Calu3 (cell line): ENCODE results near the gene MRLN. TPM values are rescaled to one million over a fixed set of nuclear protein-coding genes. Genes with fewer than 3 reads are reported as not detected.
"Not testable (repeated sequence)": the region's sequence is repeated elsewhere in the genome, so short reads cannot be mapped to it uniquely, and the experiment has no call there.

ENCODE experiments used
- BruUV-seq: library from RNA; stranded (reverse); fragments of 400-500 nt; replicated peaks from 2 replicates; lab custom pipeline; 2021; lab: Mats Ljungman, UMichigan
- CTCF ChIA-PET: fragments of 300-600 bp; sonication (Branson Sonifier 250); formaldehyde crosslinking; loops from one replicate; lab custom pipeline; 2022; ENCODE audit warnings: antibody characterized with exemption; lab: Charles Lee
- DNase-seq: peaks from one replicate; pipeline ENCODE4 v3.0.0; 2022
- H3K27ac Mint-ChIP-seq: one replicate; pipeline ENCODE4 v1.8.0; 2022; ENCODE audit warnings: mixed read lengths; ENCODE audit not compliant: unreplicated experiment
- H3K27me3 Mint-ChIP-seq: one replicate; pipeline ENCODE4 v1.8.0; 2022; ENCODE audit warnings: mixed read lengths; ENCODE audit not compliant: unreplicated experiment
- H3K36me3 Mint-ChIP-seq: one replicate; pipeline ENCODE4 v1.8.0; 2022; ENCODE audit warnings: mild to moderate bottlenecking, moderate library complexity, mixed read lengths; ENCODE audit not compliant: insufficient read depth, unreplicated experiment
- H3K4me1 Mint-ChIP-seq: one replicate; pipeline ENCODE4 v1.8.0; 2022; ENCODE audit warnings: mild to moderate bottlenecking, low read depth, mixed read lengths; ENCODE audit not compliant: unreplicated experiment
- H3K4me3 Mint-ChIP-seq: one replicate; pipeline ENCODE4 v1.8.0; 2022; ENCODE audit warnings: mild to moderate bottlenecking, low read depth, moderate library complexity, mixed read lengths; ENCODE audit not compliant: unreplicated experiment
- H3K9me3 Mint-ChIP-seq: one replicate; pipeline ENCODE4 v1.8.0; 2022; ENCODE audit warnings: low read depth, mixed read lengths; ENCODE audit not compliant: unreplicated experiment
- intact Hi-C: fragments of 100-400 bp; cut with micrococcal nuclease; formaldehyde crosslinking; loops from one replicate; pipeline ENCODE4 v1.10.0; 2022; ENCODE audit not compliant: unreplicated experiment
- total RNA-seq: library from RNA; stranded (reverse); gene quantifications from 2 replicates; pipeline ENCODE4 v1.2.3, GENCODE V29; 2022
- TF ChIP-seq, protein P1 (sequence below): fragments of 200-600 bp; IDR thresholded peaks from one replicate; pipeline ENCODE4 v1.8.0; 2022; ENCODE audit warnings: antibody characterized with exemption; ENCODE audit not compliant: unreplicated experiment

MRLN gene
- total RNA-seq, 1 experiment from 2014 or later = not detected

DNA sequence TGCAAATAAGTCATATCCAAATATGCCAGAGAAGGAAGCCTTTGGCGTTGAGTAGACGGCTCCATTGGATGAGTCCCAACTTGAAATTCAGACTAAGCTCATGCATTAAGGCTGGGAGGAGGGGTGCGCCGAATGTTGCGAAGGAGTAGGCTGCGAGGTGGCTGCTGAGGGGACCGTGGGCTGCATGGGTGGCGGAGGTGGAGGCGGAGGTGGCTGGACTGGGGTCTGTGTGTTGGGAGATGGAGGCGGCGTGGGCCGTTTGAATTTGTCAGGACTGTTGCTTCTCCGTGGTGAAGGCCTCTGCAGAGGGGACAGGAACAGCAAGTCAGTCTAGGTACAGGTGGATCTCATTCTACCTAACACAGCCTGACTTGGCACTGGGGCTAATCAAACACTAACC lies 39.6 kb upstream of the MRLN start:
- Mint-ChIP-seq H3K4me3 (no peak overlapping the region), H3K27ac (no peak overlapping the region), H3K9me3 (no peaks in the 10 kb centered on the region), H3K27me3 (no peaks in the 10 kb centered on the region), H3K36me3 (peaks cover 42% of the 10 kb centered on the region), H3K4me1 (no peaks in the 10 kb centered on the region)
- intact Hi-C loops = no loop called here
- CTCF ChIA-PET = interaction anchor here (1.8 kb wide), 1 partner anchor 12 kb away, joined by 6 read pairs; no protein-coding TSS in a partner anchor
- DNase-seq = no peak
- BruUV-seq = no TSS peak
- TF ChIP-seq, protein P1, sequence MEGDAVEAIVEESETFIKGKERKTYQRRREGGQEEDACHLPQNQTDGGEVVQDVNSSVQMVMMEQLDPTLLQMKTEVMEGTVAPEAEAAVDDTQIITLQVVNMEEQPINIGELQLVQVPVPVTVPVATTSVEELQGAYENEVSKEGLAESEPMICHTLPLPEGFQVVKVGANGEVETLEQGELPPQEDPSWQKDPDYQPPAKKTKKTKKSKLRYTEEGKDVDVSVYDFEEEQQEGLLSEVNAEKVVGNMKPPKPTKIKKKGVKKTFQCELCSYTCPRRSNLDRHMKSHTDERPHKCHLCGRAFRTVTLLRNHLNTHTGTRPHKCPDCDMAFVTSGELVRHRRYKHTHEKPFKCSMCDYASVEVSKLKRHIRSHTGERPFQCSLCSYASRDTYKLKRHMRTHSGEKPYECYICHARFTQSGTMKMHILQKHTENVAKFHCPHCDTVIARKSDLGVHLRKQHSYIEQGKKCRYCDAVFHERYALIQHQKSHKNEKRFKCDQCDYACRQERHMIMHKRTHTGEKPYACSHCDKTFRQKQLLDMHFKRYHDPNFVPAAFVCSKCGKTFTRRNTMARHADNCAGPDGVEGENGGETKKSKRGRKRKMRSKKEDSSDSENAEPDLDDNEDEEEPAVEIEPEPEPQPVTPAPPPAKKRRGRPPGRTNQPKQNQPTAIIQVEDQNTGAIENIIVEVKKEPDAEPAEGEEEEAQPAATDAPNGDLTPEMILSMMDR = no peak

DNA sequence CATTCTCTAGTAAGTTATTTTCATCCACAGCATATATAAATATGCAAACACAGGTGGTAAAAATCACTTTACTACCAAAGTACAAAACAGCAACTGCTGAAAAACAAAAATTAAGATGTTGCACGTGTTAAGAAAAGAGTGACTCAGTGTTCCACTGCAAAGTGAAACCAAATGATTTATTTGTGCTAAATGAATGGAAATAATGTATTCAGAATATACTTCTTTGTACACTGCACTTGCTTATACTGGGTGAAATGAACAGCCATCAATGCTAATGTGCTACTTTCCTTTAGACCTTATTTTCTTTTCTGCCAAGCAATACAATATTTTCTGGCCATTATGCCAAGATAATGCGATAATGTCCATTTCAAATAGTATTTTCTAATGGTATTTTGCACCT lies 38.3 kb upstream of the MRLN start:
- intact Hi-C loops = no loop called here
- no peak for DNase-seq
- no peak overlapping the region for H3K4me3 Mint-ChIP-seq
- H3K36me3 Mint-ChIP-seq = peaks cover 40% of the 10 kb centered on the region
- H3K27ac Mint-ChIP-seq = no peak overlapping the region
- CTCF ChIA-PET = no interaction called here
- TF ChIP-seq, protein P1 = no peak
- H3K27me3 Mint-ChIP-seq = no peaks in the 10 kb centered on the region
- no TSS peak for BruUV-seq
- no peaks in the 10 kb centered on the region for H3K9me3 Mint-ChIP-seq
- no peaks in the 10 kb centered on the region for H3K4me1 Mint-ChIP-seq

DNA sequence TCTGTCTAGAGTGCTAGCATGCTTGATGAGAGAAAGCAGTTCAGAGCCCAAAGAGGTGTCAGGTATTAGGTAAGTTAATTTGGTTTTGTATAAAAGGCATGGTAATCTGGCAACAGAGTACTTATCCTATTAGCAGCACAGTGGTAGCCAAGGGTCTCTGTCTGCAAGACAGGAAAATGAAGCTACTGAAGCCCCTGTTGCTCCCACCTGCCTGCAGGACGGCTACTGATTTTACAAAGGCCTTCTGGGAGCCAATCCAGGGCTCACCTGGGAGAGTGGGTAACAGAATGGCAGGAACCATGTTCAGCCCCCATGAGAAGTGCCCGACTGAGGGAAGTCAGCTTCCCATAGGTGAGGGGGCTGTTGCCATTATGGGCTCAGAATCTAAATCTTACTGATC lies 36.8 kb upstream of the MRLN start:
- H3K36me3 Mint-ChIP-seq = peaks cover 34% of the 10 kb centered on the region
- H3K27me3 Mint-ChIP-seq, intact Hi-C loops, H3K4me3 Mint-ChIP-seq, DNase-seq, H3K27ac Mint-ChIP-seq, H3K9me3 Mint-ChIP-seq, BruUV-seq, H3K4me1 Mint-ChIP-seq: not testable (repeated sequence)
- CTCF ChIA-PET = interaction anchor here (0.8 to 1.2 kb wide), 2 partner anchors 8 to 10 kb away, joined by 3 to 5 read pairs; no protein-coding TSS in a partner anchor

DNA sequence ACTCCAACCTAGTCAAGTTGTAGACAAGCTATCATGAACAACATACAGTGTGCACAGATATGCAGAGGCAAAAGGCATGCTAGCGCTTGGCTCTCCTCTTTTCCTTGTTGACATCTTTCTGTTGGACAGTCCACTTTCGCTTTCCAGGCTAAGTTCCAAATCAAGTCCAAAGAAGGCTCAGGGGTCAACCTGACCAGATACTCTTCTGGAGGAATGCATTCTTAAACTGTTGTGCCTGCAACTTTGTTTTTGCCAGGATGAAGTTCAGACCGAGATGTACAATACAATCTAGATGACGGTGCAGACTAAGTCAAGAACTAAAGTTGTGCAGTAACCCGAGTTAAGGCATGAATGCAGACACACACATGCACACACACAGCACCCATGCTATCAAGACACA lies 35.7 kb upstream of the MRLN start:
- DNase-seq, H3K27me3 Mint-ChIP-seq, H3K27ac Mint-ChIP-seq, H3K9me3 Mint-ChIP-seq, intact Hi-C loops, H3K4me3 Mint-ChIP-seq, BruUV-seq, H3K4me1 Mint-ChIP-seq: not testable (repeated sequence)
- peaks cover 28% of the 10 kb centered on the region for H3K36me3 Mint-ChIP-seq
- CTCF ChIA-PET = interaction anchor here (1.2 kb wide), 1 partner anchor 11 kb away, joined by 5 read pairs; no protein-coding TSS in a partner anchor

DNA sequence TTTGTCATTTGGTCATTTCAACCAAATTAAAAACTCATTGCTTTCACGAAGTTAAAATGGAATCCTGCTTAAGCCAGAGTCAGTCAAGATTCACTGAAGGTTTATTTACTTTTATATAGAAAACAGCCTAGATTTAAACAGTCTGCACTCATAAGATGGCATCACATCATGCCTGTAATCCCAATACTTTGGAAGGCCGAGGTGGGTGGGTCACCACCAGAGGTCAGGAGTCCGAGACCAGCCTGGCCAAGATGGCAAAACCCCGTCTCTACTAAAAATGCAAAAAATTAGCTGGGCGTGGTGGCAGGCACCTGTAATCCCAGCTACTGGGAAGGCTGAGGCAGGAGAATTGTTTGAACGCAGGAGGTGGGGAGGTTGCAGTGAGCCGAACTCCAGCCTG lies 33.8 kb upstream of the MRLN start:
- DNase-seq, H3K4me3 Mint-ChIP-seq, CTCF ChIA-PET: not testable (repeated sequence)

DNA sequence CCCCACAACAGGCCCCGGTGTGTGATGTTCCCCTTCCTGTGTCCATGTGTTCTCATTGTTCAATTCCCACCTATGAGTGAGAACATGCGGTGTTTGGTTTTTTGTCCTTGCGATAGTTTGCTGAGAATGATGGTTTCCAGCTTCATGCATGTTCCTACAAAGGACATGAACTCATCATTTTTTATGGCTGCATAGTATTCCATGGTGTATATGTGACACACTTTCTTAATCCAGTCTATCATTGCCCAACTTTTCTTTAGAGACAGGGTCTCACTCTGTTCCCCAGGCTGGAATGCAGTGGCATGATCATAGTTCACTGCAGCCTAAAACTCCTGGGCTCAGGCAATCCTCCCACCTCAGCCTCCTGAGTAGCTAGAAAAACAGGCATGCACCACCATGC lies 32.2 kb upstream of the MRLN start:
- H3K9me3 Mint-ChIP-seq, H3K27me3 Mint-ChIP-seq, H3K4me1 Mint-ChIP-seq, BruUV-seq, H3K27ac Mint-ChIP-seq, CTCF ChIA-PET, H3K4me3 Mint-ChIP-seq, DNase-seq, H3K36me3 Mint-ChIP-seq, intact Hi-C loops: not testable (repeated sequence)

More for the DNA sequence above, 33.8 kb upstream of the MRLN start:
- H3K27ac Mint-ChIP-seq, BruUV-seq, H3K27me3 Mint-ChIP-seq, H3K9me3 Mint-ChIP-seq, intact Hi-C loops, H3K4me1 Mint-ChIP-seq: not testable (repeated sequence)
- H3K36me3 Mint-ChIP-seq = peaks cover 11% of the 10 kb centered on the region
